Loucy (cell line): Measurements from ENCODE around the gene CBARP.

Experiments used
- EZH2phosphoT487 ChIP-seq: fragments of 200-600 bp; IDR thresholded peaks from 2 replicates; pipeline ENCODE4 v1.6.1; 2018; ENCODE audit warnings: antibody characterized with exemption, mild to moderate bottlenecking, moderate library complexity, borderline replicate concordance
- TF ChIP-seq, protein P1 (sequence below): fragments of 200-600 bp; sonication (generic); conservative IDR thresholded peaks from 2 replicates; pipeline ENCODE4 v1.5.1; 2014; ENCODE audit warnings: mild to moderate bottlenecking, antibody characterized with exemption, low read length

DNA sequence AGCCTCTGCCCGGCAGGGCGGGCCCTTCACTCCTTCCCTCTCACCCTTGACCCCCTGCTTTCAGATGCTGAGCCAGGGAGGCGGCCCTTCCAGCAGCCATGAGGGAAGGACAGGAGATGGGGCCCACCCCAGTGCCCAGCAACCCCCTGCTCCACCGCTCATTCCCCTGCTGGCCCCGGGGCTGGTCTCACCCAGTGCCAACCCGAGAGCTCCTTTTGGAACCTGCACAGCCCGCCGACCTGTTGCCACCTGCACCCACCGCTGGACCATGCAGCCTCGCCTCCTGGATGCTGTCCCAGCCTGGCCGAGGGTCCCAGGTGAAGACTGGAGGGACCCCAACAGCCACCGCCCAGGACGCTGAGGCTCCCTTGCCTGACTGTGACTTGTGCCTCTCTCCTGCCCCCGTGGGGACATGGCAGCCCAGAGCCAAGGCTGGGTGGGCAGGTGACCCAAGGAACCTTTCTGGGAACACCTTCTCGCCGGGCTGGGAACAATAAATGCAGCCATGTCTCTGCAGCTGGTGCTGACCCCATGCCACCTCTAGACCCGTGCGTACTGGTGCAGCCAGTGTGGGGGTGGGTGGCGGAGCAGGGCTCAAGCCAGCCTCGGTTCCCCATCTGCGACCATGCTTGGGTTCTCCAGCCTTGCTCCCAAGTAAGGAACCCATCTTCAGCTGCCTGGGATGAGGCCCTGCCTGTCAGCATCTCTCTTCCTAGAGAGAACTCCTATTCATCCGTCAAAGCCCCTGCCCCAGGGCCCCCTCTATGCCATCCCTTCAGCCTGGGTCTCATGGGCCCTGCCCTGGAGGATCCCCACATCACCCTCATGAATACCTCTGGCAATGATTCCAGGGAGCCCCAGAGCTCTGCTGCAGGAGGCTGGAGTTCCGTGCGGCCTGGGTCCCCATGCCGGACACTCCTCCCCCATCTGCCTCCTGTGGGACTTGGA, 41.2 kb upstream of the CBARP start:
- no peak for TF ChIP-seq EZH2phosphoT487
- TF ChIP-seq, protein P1, sequence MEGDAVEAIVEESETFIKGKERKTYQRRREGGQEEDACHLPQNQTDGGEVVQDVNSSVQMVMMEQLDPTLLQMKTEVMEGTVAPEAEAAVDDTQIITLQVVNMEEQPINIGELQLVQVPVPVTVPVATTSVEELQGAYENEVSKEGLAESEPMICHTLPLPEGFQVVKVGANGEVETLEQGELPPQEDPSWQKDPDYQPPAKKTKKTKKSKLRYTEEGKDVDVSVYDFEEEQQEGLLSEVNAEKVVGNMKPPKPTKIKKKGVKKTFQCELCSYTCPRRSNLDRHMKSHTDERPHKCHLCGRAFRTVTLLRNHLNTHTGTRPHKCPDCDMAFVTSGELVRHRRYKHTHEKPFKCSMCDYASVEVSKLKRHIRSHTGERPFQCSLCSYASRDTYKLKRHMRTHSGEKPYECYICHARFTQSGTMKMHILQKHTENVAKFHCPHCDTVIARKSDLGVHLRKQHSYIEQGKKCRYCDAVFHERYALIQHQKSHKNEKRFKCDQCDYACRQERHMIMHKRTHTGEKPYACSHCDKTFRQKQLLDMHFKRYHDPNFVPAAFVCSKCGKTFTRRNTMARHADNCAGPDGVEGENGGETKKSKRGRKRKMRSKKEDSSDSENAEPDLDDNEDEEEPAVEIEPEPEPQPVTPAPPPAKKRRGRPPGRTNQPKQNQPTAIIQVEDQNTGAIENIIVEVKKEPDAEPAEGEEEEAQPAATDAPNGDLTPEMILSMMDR = no peak
